Erythroblast (primary cell): Measurements from ENCODE around the gene NOSTRIN.

Experiments used
- GATA1 ChIP-seq: IDR thresholded peaks from 2 replicates; pipeline ENCODE4 v1.6.1; 2011; ENCODE audit warnings: low read depth, mild to moderate bottlenecking, control low read depth, low read length, moderate library complexity
- POLR2A ChIP-seq: IDR thresholded peaks from 2 replicates; pipeline ENCODE4 v1.6.1; 2011; ENCODE audit warnings: mild to moderate bottlenecking, low read length

DNA sequence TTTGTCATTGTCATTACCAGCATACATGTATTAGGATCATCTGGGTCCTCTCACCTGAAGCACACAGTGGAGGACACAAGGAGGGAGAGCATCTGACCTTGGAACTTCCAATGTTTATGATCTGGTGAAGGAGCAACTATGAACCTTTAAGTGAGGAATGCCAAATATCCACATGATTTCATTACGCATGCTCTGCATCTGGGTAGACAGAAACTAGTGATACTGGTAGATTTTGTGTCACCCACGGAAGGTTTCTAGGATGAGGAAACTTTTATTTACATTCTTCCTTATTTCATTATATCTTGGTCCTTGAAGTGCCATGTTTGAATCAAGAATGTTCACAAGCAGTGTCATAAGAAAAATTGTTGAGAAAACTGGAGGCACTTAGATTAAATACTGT, 55.7 kb downstream of the NOSTRIN start:
- TF ChIP-seq POLR2A (no peak), GATA1 (no peak)
